Activated naive CD4-positive, alpha-beta T cell treated with anti-CD3 and anti-CD28 coated beads for 36 hours (primary cell): Measurements from ENCODE around the gene AP1S1. TPM values are rescaled to one million over a fixed set of nuclear protein-coding genes. Genes with fewer than 3 reads are reported as not detected.
"Not testable (repeated sequence)": the region's sequence is repeated elsewhere in the genome, so short reads cannot be mapped to it uniquely, and the experiment has no call there.

Experiments
- CTCF ChIA-PET: fragments of 350-600 bp; sonication (Branson Sonifier 250); formaldehyde crosslinking; loops from one replicate; lab custom pipeline; 2021; ENCODE audit warnings: antibody characterized with exemption; lab: Charles Lee
- DNase-seq: peaks from one replicate; pipeline ENCODE4 v3.0.0-alpha.2; 2020
- H3K27ac Mint-ChIP-seq: one replicate; pipeline ENCODE4 v1.8.0; 2021; ENCODE audit warnings: mild to moderate bottlenecking, mixed read lengths
- H3K27me3 Mint-ChIP-seq: one replicate; pipeline ENCODE4 v1.8.0; 2021; ENCODE audit warnings: low read depth, mixed read lengths
- H3K36me3 Mint-ChIP-seq: one replicate; pipeline ENCODE4 v1.8.0; 2021; ENCODE audit warnings: low read depth, mixed read lengths
- H3K4me1 Mint-ChIP-seq: one replicate; pipeline ENCODE4 v1.8.0; 2021; ENCODE audit warnings: low read depth, mixed read lengths
- H3K4me3 Mint-ChIP-seq: one replicate; pipeline ENCODE4 v1.8.0; 2021; ENCODE audit warnings: mild to moderate bottlenecking, moderate library complexity, mixed read lengths
- H3K9me3 Mint-ChIP-seq: one replicate; pipeline ENCODE4 v1.8.0; 2021; ENCODE audit warnings: mixed read lengths
- intact Hi-C: fragments of 100-400 bp; cut with micrococcal nuclease; formaldehyde crosslinking; loops from one replicate; pipeline ENCODE4 v1.15.1; 2023
- total RNA-seq, 2 experiments: library from RNA; stranded (reverse); gene quantifications; one replicate each; pipeline ENCODE4 v1.2.3, GENCODE V29; 2021

Gene AP1S1
- total RNA-seq, 2 experiments from 2014 or later = 40.6 to 43.5 TPM

- intact Hi-C loops = loop anchor here (10.0 kb wide), 1 partner anchor 107 kb away; no protein-coding TSS in a partner anchor
- no peaks in the 10 kb centered on the region for H3K36me3 Mint-ChIP-seq
- no peak for DNase-seq
- H3K4me3 Mint-ChIP-seq = no peak overlapping the region
- no peak overlapping the region for H3K27ac Mint-ChIP-seq
- peaks cover 72% of the 10 kb centered on the region for H3K27me3 Mint-ChIP-seq
- H3K9me3 Mint-ChIP-seq = no peaks in the 10 kb centered on the region
- peaks cover 28% of the 10 kb centered on the region for H3K4me1 Mint-ChIP-seq
- CTCF ChIA-PET = interaction anchor here (1.5 to 5.7 kb wide), 2 partner anchors 15 to 34 kb away, joined by 9 to 33 read pairs; no protein-coding TSS in a partner anchor
Observed at GRCh38 chr7:101177644-101178043, 23.4 kb downstream of the AP1S1 start.

- Mint-ChIP-seq H3K4me3 (no peak overlapping the region), H3K9me3 (no peaks in the 10 kb centered on the region), H3K27me3 (peaks cover 62% of the 10 kb centered on the region), H3K36me3 (no peaks in the 10 kb centered on the region), H3K27ac (no peak overlapping the region), H3K4me1 (peaks cover 17% of the 10 kb centered on the region)
- no peak for DNase-seq
- intact Hi-C loops = loop anchor here (10.0 kb wide), 1 partner anchor 106 kb away; no protein-coding TSS in a partner anchor
- CTCF ChIA-PET = no interaction called here
Observed at GRCh38 chr7:101179117-101179516, 24.8 kb downstream of the AP1S1 start.

GRCh38 chr7:101179713-101180112, 25.4 kb downstream of the AP1S1 start:
- intact Hi-C loops = loop anchor here (10.0 kb wide), 1 partner anchor 105 kb away; no protein-coding TSS in a partner anchor
- no peak for DNase-seq
- H3K27me3 Mint-ChIP-seq = peaks cover 58% of the 10 kb centered on the region
- peaks cover 12% of the 10 kb centered on the region for H3K4me1 Mint-ChIP-seq
- no peaks in the 10 kb centered on the region for H3K9me3 Mint-ChIP-seq
- no peak overlapping the region for H3K4me3 Mint-ChIP-seq
- CTCF ChIA-PET = no interaction called here
- no peaks in the 10 kb centered on the region for H3K36me3 Mint-ChIP-seq
- H3K27ac Mint-ChIP-seq = no peak overlapping the region

GRCh38 chr7:101180130-101180755, 26.0 kb downstream of the AP1S1 start, which contains the start of gene NAT16:
TSS of gene NAT16 (minus strand) at chr7:101180293. CDS start at chr7:101174807, 5,486 bp downstream.
- CTCF ChIA-PET = no interaction called here
- peaks cover 54% of the 10 kb centered on the region for H3K27me3 Mint-ChIP-seq
- DNase-seq = no peak
- no peak within 1 kb of the TSS for H3K27ac Mint-ChIP-seq
- intact Hi-C loops = no loop called here
- H3K9me3 Mint-ChIP-seq = no peaks in the 10 kb centered on the region
- no peak within 1 kb of the TSS for H3K4me3 Mint-ChIP-seq
- peaks cover 12% of the 10 kb centered on the region for H3K4me1 Mint-ChIP-seq
- no peaks in the 10 kb centered on the region for H3K36me3 Mint-ChIP-seq

GRCh38 chr7:101185258-101185839, 31.1 kb downstream of the AP1S1 start:
- H3K36me3 Mint-ChIP-seq = no peaks in the 10 kb centered on the region
- CTCF ChIA-PET = interaction anchor here (1.3 kb wide), 1 partner anchor 41 kb away, joined by 5 read pairs; no protein-coding TSS in a partner anchor
- no peaks in the 10 kb centered on the region for H3K9me3 Mint-ChIP-seq
- H3K27me3 Mint-ChIP-seq = peaks cover 24% of the 10 kb centered on the region
- no peak overlapping the region for H3K27ac Mint-ChIP-seq
- intact Hi-C loops = no loop called here
- no peak overlapping the region for H3K4me3 Mint-ChIP-seq
- no peak for DNase-seq
- H3K4me1 Mint-ChIP-seq = peaks cover 4% of the 10 kb centered on the region

DNA sequence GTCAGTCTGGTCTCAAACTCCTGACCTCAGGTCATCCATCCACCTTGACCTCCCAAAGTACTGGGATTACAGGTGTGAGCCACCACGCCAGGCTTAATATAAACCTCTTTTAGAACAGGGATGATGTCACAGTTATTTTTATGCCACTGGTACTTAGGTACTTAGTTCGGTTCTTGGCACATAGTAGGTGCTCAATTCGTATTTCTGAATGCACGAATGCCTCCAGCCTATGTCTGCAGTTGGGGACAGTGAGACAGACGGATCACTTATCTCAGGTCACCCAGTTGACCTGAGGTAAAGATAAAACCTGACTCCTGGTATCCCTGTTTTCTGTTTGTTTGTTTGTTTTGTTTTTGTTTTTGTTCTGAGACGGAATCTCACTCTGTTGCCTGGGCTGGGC, 31.9 kb downstream of the AP1S1 start:
- CTCF ChIA-PET = interaction anchor here (1.1 kb wide), 1 partner anchor 16 kb away, joined by 4 read pairs; no protein-coding TSS in a partner anchor
- Mint-ChIP-seq H3K9me3 (no peaks in the 10 kb centered on the region), H3K27ac (no peak overlapping the region), H3K36me3 (no peaks in the 10 kb centered on the region), H3K4me3 (no peak overlapping the region), H3K4me1 (peaks cover 2% of the 10 kb centered on the region), H3K27me3 (peaks cover 17% of the 10 kb centered on the region)
- no peak for DNase-seq
- intact Hi-C loops = no loop called here

DNA sequence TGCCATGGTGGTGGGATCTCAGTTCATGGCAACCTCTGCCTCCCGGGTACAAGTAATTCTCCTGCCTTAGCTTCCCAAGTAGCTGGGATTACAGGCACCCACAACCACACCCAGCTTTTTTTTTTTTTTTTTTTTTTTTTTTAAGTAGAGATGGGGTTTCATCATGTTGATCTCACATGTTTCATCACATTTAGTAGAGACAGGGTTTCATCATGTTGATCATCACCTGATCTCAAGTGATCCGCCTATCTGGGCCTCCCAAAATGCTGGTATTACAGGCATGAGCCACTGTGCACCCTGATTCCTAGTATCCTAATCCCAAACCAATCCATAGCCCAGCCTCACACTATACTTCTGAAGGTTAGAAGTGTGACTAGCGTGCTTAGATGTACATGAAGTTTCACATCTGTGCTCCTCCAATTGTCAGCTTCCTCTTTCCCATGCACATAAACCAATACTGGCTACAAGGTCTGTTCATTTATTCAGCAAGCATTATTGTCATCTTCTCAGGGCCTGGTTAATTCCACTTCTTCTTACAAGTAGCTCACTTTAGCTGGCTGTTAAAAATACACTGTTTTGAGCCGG, 32.7 kb downstream of the AP1S1 start:
- Mint-ChIP-seq H3K27ac (no peak overlapping the region), H3K36me3 (no peaks in the 10 kb centered on the region), H3K27me3 (peaks cover 15% of the 10 kb centered on the region), H3K4me3 (no peak overlapping the region), H3K9me3 (no peaks in the 10 kb centered on the region), H3K4me1 (peaks cover 2% of the 10 kb centered on the region)
- no peak for DNase-seq
- intact Hi-C loops = no loop called here
- CTCF ChIA-PET = interaction anchor here (0.7 to 1.1 kb wide), 3 partner anchors 16 to 43 kb away, joined by 3 to 4 read pairs (median 4); no protein-coding TSS in a partner anchor

DNA sequence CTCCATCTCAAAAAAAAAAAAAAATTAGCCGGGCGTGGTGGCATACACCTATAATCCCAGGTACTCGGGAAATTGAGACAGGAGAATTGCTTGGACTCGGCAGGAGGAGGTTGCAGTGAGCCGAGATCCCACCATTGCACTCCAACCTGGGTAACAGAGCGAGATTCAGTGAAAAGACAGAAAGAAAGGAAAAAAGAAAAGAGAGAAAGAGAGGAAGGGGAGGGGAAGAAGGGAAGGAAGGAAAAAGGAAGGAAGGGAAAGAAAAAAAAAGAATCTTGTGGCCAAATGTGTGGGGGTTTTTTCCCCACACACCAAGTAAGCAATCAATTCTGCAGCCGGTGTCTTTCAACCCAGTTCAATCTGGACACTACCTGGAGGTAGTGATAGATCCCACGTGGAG, 34.8 kb downstream of the AP1S1 start:
- no peaks in the 10 kb centered on the region for H3K36me3 Mint-ChIP-seq
- H3K4me3 Mint-ChIP-seq = no peak overlapping the region
- H3K9me3 Mint-ChIP-seq = no peaks in the 10 kb centered on the region
- H3K4me1 Mint-ChIP-seq = no peaks in the 10 kb centered on the region
- CTCF ChIA-PET = no interaction called here
- peaks cover 6% of the 10 kb centered on the region for H3K27me3 Mint-ChIP-seq
- H3K27ac Mint-ChIP-seq = no peak overlapping the region
- intact Hi-C loops = no loop called here
- no peak for DNase-seq

DNA sequence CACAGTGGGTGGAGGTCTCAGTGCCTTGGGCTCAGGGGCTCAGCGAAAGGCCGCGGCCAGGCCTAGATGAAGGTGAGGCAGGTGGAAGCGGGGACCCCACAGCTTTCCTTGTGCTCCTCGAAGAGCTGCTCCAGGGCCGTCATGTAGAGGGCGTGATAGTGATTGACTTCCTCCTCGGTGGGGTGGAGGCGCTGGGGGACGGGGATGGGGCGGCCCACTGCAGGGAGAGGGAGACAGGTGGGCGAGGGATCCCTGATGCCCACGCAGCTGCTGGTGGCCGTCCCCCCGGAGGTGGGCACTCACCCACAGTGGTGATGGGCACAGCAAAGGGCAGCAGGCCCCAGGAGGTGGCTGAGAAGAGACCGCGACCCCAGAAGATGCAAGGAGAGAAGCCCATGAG, 41.6 kb downstream of the AP1S1 start:
- Mint-ChIP-seq H3K4me3 (no peak overlapping the region), H3K27ac (no peak overlapping the region), H3K27me3 (peaks cover 7% of the 10 kb centered on the region), H3K36me3 (no peaks in the 10 kb centered on the region), H3K4me1 (peaks cover 3% of the 10 kb centered on the region), H3K9me3 (no peaks in the 10 kb centered on the region)
- CTCF ChIA-PET = interaction anchor here (0.8 to 7.7 kb wide), 3 partner anchors 48 to 87 kb away, joined by 3 to 233 read pairs (median 3); no protein-coding TSS in a partner anchor
- no peak for DNase-seq
- intact Hi-C loops = no loop called here

DNA sequence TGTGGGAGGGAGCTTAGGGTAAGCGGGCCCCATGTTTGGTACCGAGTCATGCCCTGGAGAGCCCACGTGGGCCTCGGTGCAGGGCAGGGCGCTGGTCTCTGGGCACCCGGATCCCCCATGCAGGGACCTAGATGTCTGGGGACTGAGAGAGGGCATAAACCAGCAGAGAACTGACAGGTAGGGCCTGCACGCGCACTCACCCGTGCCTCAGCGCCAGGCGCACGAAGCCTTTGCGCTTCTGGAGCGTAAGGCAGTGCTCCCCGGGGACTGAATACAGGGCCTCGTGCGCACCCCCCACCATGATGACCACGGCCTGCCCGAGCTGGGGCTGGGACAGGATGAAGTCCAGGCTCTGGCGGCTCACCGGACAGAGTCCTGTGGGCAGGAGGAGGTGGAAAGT, 43.7 kb downstream of the AP1S1 start:
- H3K9me3 Mint-ChIP-seq = no peaks in the 10 kb centered on the region
- H3K27me3 Mint-ChIP-seq = peaks cover 19% of the 10 kb centered on the region
- H3K4me3 Mint-ChIP-seq = no peak overlapping the region
- CTCF ChIA-PET = no interaction called here
- no peaks in the 10 kb centered on the region for H3K36me3 Mint-ChIP-seq
- no peak overlapping the region for H3K27ac Mint-ChIP-seq
- intact Hi-C loops = no loop called here
- DNase-seq = no peak
- H3K4me1 Mint-ChIP-seq = peaks cover 10% of the 10 kb centered on the region

GRCh38 chr7:101198476-101198875, 44.2 kb downstream of the AP1S1 start:
- no peaks in the 10 kb centered on the region for H3K36me3 Mint-ChIP-seq
- intact Hi-C loops = no loop called here
- CTCF ChIA-PET = no interaction called here
- peaks cover 20% of the 10 kb centered on the region for H3K27me3 Mint-ChIP-seq
- no peak overlapping the region for H3K27ac Mint-ChIP-seq
- no peak overlapping the region for H3K4me3 Mint-ChIP-seq
- H3K9me3 Mint-ChIP-seq = no peaks in the 10 kb centered on the region
- DNase-seq = no peak
- peaks cover 11% of the 10 kb centered on the region for H3K4me1 Mint-ChIP-seq

DNA sequence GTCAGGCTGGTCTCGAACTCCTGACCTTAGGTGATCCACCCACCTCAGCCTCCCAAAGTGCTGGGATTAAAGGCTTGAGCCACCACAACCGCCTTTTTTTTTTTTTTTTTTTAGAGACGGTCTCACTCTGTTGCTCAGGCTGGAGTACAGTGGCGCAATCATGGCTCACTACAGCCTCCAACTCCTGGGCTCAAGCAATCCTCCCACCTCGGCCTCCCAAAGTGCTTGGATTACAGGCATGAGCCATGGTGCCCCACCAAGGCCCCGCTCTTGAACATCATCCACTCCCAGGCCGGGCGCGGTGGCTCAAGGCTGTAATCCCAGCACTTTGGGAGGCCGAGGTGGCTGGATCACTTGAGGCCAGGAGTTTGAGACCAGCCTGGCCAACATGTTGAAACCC, 45.2 kb downstream of the AP1S1 start:
- H3K36me3 Mint-ChIP-seq, H3K4me3 Mint-ChIP-seq, H3K27ac Mint-ChIP-seq, intact Hi-C loops, DNase-seq, H3K9me3 Mint-ChIP-seq: not testable (repeated sequence)
- Mint-ChIP-seq H3K4me1 (peaks cover 14% of the 10 kb centered on the region), H3K27me3 (peaks cover 21% of the 10 kb centered on the region)
- CTCF ChIA-PET = interaction anchor here (0.6 to 1.4 kb wide), 3 partner anchors 19 to 56 kb away, joined by 3 to 8 read pairs (median 4); partner anchors contain the start of gene ZNHIT1
